Lung (tissue), 12 donors: ENCODE data around the gene FHAD1. TPM values are rescaled to one million over a fixed set of nuclear protein-coding genes. Genes with fewer than 3 reads are reported as not detected.

Experiments
- ATAC-seq: fragments of 200-7000 bp; cut with Tn5 transposase; one replicate; pipeline ENCODE4 v1.9.1; 2020; ENCODE audit warnings: moderate number of reproducible peaks; ENCODE audit not compliant: insufficient read depth, low FRiP score
- DNase-seq, 3 donors: peaks; one replicate each; pipeline ENCODE4 v3.0.0-alpha.2; 2013 to 2017
- H3K27ac ChIP-seq, 2 donors: one replicate each; pipeline ENCODE4 v1.5.1; 2013; ENCODE audit warnings: mild to moderate bottlenecking in 2 of 2, moderate library complexity in 2 of 2, control low read depth in 1 of 2, inconsistent platforms in 1 of 2, low read depth in 1 of 2, low read length in 1 of 2
- H3K27me3 ChIP-seq, 3 donors: one replicate each; pipeline ENCODE4 v1.5.1; 2013; ENCODE audit warnings: low read length in 2 of 3; ENCODE audit not compliant: control insufficient read depth in 3 of 3, insufficient read depth in 3 of 3
- H3K36me3 ChIP-seq, 4 donors: one replicate each; pipeline ENCODE4 v1.5.1; 2013; ENCODE audit warnings: low read length in 4 of 4, mild to moderate bottlenecking in 1 of 4, moderate library complexity in 1 of 4; ENCODE audit not compliant: control insufficient read depth in 4 of 4, insufficient read depth in 4 of 4
- H3K4me1 ChIP-seq, 5 donors: one replicate each; pipeline ENCODE4 v1.5.1; 2013; ENCODE audit warnings: low read length in 5 of 5, mild to moderate bottlenecking in 2 of 5, moderate library complexity in 1 of 5; ENCODE audit not compliant: control insufficient read depth in 5 of 5, insufficient read depth in 5 of 5
- H3K4me3 ChIP-seq: one replicate; pipeline ENCODE4 v1.5.1; 2013; ENCODE audit warnings: mild to moderate bottlenecking, control low read depth, moderate library complexity
- H3K9ac ChIP-seq, 2 donors: one replicate each; pipeline ENCODE4 v1.5.1; 2013; ENCODE audit warnings: low read length in 2 of 2, control low read depth in 1 of 2; ENCODE audit not compliant: insufficient read depth in 1 of 2
- H3K9me3 ChIP-seq, 4 donors: one replicate each; pipeline ENCODE4 v1.5.1; 2013; ENCODE audit warnings: low read length in 3 of 4, mild to moderate bottlenecking in 1 of 4, moderate library complexity in 1 of 4; ENCODE audit not compliant: control insufficient read depth in 4 of 4, insufficient read depth in 3 of 4
- WGBS, 2 donors: extraction: QIAGEN DNeasy Blood & Tissue Kit; methylation state at CpG; one replicate each; pipeline ENCODE4 v1.1.7; 2013; 5-methylcytosine and 5-hydroxymethylcytosine counted together
- polyA plus RNA-seq, 2 donors: library from polyadenylated mRNA; stranded (reverse); fragments of 200-250 nt; gene quantifications; one replicate each; pipeline ENCODE4 v1.2.1, GENCODE V29; 2013
- total RNA-seq, 2 donors: library from RNA; depleted of rRNA in 1 of 2; stranded (reverse); fragments of >200 nt in 1 of 2; gene quantifications; one replicate each; pipeline ENCODE4 v1.2.1, GENCODE V29; 2014 to 2021
- TF ChIP-seq, protein P1 (sequence below): IDR thresholded peaks from 2 replicates; pipeline ENCODE4 v1.5.1; 2012; ENCODE audit warnings: mild to moderate bottlenecking; ENCODE audit errors: control extremely low read depth, extremely low read depth
- donor health status: control.
- donor health status: control.
- donor health status: Bipolar disorder and iron deficiency.
- donor health status: healthy.
- donor health status: DM: yes; HTN: yes; CAD: no.

The FHAD1 gene
- total and polyA plus RNA-seq, 4 donors = 4.4 to 25.9 (median 9.2) TPM

DNA sequence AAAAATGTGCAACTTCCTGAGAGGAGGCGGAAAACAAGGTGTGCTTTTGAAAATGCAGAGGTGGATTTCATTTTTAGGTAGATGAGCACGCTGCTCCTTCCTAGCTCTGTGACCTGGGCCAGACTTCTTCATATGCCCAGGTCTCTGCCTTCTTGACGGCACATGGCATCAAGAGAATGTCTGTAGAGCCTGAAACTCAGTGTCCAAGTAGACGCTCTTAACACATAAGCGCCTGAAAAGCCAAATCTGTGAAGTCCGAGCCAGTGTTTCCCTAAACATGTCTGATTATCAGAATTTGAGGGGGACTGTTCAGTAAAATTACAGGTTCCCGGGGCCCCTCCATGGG lies 25.7 kb downstream of the FHAD1 start:
- H3K36me3 ChIP-seq = no peaks in the 10 kb centered on the region
- ATAC-seq = no peak
- no peak overlapping the region for H3K9ac ChIP-seq
- no peak overlapping the region for H3K27ac ChIP-seq
- no peak for DNase-seq
- TF ChIP-seq, protein P1, sequence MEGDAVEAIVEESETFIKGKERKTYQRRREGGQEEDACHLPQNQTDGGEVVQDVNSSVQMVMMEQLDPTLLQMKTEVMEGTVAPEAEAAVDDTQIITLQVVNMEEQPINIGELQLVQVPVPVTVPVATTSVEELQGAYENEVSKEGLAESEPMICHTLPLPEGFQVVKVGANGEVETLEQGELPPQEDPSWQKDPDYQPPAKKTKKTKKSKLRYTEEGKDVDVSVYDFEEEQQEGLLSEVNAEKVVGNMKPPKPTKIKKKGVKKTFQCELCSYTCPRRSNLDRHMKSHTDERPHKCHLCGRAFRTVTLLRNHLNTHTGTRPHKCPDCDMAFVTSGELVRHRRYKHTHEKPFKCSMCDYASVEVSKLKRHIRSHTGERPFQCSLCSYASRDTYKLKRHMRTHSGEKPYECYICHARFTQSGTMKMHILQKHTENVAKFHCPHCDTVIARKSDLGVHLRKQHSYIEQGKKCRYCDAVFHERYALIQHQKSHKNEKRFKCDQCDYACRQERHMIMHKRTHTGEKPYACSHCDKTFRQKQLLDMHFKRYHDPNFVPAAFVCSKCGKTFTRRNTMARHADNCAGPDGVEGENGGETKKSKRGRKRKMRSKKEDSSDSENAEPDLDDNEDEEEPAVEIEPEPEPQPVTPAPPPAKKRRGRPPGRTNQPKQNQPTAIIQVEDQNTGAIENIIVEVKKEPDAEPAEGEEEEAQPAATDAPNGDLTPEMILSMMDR = no peak
- H3K4me1 ChIP-seq = peaks cover 0 to 3% (median 0%) of the 10 kb centered on the region in 5 donors
- H3K9me3 ChIP-seq = no peaks in the 10 kb centered on the region
- no peaks in the 10 kb centered on the region for H3K27me3 ChIP-seq
- H3K4me3 ChIP-seq = no peak overlapping the region
- 48 to 58% methylated on average over 7 of the region's 7 CpGs for WGBS, 2 donors

DNA sequence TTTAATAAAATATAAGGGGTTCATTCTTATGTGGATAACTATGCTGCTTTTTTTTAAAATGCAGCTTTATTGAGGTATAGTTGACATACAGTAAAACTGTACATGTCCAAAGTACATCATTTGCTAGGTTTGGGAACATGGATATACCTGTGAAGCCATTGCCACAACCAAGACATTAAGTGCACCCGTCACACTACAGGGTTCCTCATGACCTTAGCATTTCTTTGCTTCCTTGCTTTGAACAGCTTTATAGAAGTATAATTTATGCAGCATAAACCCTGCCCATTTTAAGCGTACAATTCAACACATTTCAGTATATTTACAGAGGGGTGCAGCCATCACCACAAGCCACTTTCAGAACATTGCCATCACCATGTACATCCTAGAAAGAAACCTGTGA lies 26.3 kb downstream of the FHAD1 start:
- H3K27me3 ChIP-seq = no peaks in the 10 kb centered on the region
- no peaks in the 10 kb centered on the region for H3K9me3 ChIP-seq
- no peak for DNase-seq
- TF ChIP-seq, protein P1 = no peak
- no peak overlapping the region for H3K27ac ChIP-seq
- WGBS, 2 donors = 84 to 85% methylated on average over 2 of the region's 2 CpGs
- ATAC-seq = no peak
- H3K4me1 ChIP-seq = peaks cover 0 to 3% (median 0%) of the 10 kb centered on the region in 5 donors
- no peak overlapping the region for H3K9ac ChIP-seq
- H3K4me3 ChIP-seq = no peak overlapping the region
- no peaks in the 10 kb centered on the region for H3K36me3 ChIP-seq

DNA sequence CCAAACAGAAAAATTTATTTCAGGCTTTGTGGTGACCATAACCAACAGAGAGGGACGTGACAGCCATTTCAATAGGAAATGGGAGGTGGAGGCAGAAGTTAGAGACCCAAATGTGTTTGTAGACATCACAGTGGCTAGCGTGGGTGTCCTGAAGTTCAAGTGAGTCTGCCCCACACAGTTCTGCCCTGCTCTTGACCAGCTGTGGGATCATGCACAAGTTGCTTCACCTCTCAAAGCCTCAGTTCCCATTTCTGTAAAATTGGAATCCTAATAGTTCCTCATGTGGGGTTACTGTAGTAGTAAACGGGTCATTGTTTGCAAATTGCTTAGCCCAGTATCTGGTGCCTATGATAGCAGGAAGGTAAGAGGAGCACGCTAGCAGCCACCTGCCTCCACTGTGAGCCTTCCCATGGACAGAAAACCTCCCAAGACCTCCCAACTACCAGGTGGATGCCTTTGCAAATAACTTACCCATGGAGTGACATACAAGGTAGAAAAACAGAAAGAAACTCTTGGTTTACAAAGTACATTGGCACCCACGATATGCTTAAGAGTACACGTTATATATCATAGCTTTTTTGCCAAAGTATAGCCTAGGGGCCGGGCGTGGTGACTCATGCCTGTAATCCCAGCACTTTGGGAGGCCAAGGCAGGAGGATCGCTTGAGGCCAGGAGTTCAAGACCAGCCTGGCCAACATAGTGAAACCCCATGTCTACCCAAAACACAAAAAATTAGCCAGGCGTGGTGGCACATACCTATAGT lies 29.1 kb downstream of the FHAD1 start:
- ATAC-seq (peak; percentile 30), DNase-seq (no peak)
- Histone ChIP-seq H3K4me1 (peaks cover 0 to 3% (median 0%) of the 10 kb centered on the region in 5 donors), H3K9ac (no peak overlapping the region), H3K27ac (no peak overlapping the region), H3K9me3 (no peaks in the 10 kb centered on the region), H3K27me3 (no peaks in the 10 kb centered on the region), H3K4me3 (no peak overlapping the region), H3K36me3 (no peaks in the 10 kb centered on the region)
- TF ChIP-seq, protein P1 = no peak
- WGBS, 2 donors = 81 to 84% methylated on average over 10 of the region's 10 CpGs
